Ishikawa (cell line): ENCODE results near the gene AP4S1.

Experiments
- CEBPB ChIP-seq: IDR thresholded peaks from 2 replicates; pipeline ENCODE4 v1.6.1; 2012
- CREB1 ChIP-seq: IDR thresholded peaks from 2 replicates; pipeline ENCODE4 v1.6.1; 2012; ENCODE audit warnings: low read depth
- EGR1 ChIP-seq: IDR thresholded peaks from 2 replicates; pipeline ENCODE4 v1.6.1; 2012
- EP300 ChIP-seq: IDR thresholded peaks from 2 replicates; pipeline ENCODE4 v1.6.1; 2012; ENCODE audit warnings: borderline replicate concordance
- FOXM1 ChIP-seq: IDR thresholded peaks from 2 replicates; pipeline ENCODE4 v1.6.1; 2012; ENCODE audit warnings: low read depth, borderline replicate concordance
- MAX ChIP-seq: IDR thresholded peaks from 2 replicates; pipeline ENCODE4 v1.6.1; 2012
- NFIC ChIP-seq: IDR thresholded peaks from 2 replicates; pipeline ENCODE4 v1.6.1; 2012
- RAD21 ChIP-seq: IDR thresholded peaks from 2 replicates; pipeline ENCODE4 v1.6.1; 2012; ENCODE audit warnings: low read depth
- REST ChIP-seq: IDR thresholded peaks from 2 replicates; pipeline ENCODE4 v1.6.1; 2012; ENCODE audit warnings: low read depth, mild to moderate bottlenecking
- TAF1 ChIP-seq: IDR thresholded peaks from 2 replicates; pipeline ENCODE4 v1.6.1; 2012; ENCODE audit warnings: low read depth, mild to moderate bottlenecking
- TCF12 ChIP-seq: IDR thresholded peaks from 2 replicates; pipeline ENCODE4 v1.6.1; 2012; ENCODE audit warnings: low read depth
- TEAD4 ChIP-seq: IDR thresholded peaks from 2 replicates; pipeline ENCODE4 v1.6.1; 2012
- USF1 ChIP-seq: IDR thresholded peaks from 2 replicates; pipeline ENCODE4 v1.6.1; 2012
- YY1 ChIP-seq: IDR thresholded peaks from 2 replicates; pipeline ENCODE4 v1.6.1; 2012; ENCODE audit warnings: low read depth
- ZBTB7A ChIP-seq: IDR thresholded peaks from 2 replicates; pipeline ENCODE4 v1.6.1; 2012; ENCODE audit warnings: low read depth

AP4S1 gene

GRCh38 chr14:31021576-31021949 is 3.9 kb upstream of the AP4S1 start:
- no peak for TF ChIP-seq NFIC

GRCh38 chr14:31022386-31022785 is 3.1 kb upstream of the AP4S1 start:
- no peak for TF ChIP-seq NFIC
- TF ChIP-seq YY1: no peak
- no peak for TF ChIP-seq TAF1
- TF ChIP-seq RAD21: no peak

GRCh38 chr14:31024010-31024480 is 1.4 kb upstream of the AP4S1 start:
- TF ChIP-seq USF1 (no peak), REST (no peak), FOXM1 (no peak), CEBPB (no peak), EGR1 (no peak), EP300 (no peak), ZBTB7A (no peak), YY1 (no peak), CREB1 (no peak), RAD21 (no peak), TEAD4 (no peak), NFIC (no peak), TAF1 (no peak), TCF12 (no peak), MAX (no peak)

- no peak for TF ChIP-seq EGR1
- no peak; the same call in 1 of the 2 replicates for TF ChIP-seq MAX
- TF ChIP-seq EP300: no peak
- no peak for TF ChIP-seq CREB1
- no peak for TF ChIP-seq TCF12
- TF ChIP-seq USF1: no peak
- TF ChIP-seq FOXM1: no peak
- no peak for TF ChIP-seq ZBTB7A
- TF ChIP-seq TAF1: no peak; the same call in 1 of the 2 replicates
- TF ChIP-seq REST: no peak
- TF ChIP-seq TEAD4: no peak
- TF ChIP-seq YY1: no peak
- no peak for TF ChIP-seq RAD21
- TF ChIP-seq NFIC: no peak
- TF ChIP-seq CEBPB: no peak
Measured at GRCh38 chr14:31024577-31025366, 677 bp upstream of the AP4S1 start.

GRCh38 chr14:31026077-31026449 is 614 bp downstream of the AP4S1 start, which contains the start of gene STRN3:
TSS of gene STRN3 (minus strand) at chr14:31026379. CDS start at chr14:31026185, 194 bp downstream.
- TF ChIP-seq TCF12 (no peak), TEAD4 (no peak), RAD21 (no peak), MAX (no peak), CREB1 (no peak), USF1 (no peak), FOXM1 (no peak), TAF1 (peak; percentile 53; the same call in 1 of the 2 replicates), CEBPB (no peak), ZBTB7A (0 out of 2 replicates have a peak, but pooled peaks have one; percentile 53), YY1 (peak; percentile 86)
